ENCODE data around the gene CFAP91. TPM values are rescaled to one million over a fixed set of nuclear protein-coding genes. Genes with fewer than 3 reads are reported as not detected.
A peak's percentile ranks its signal among the peaks of the same experiment; 100 is the strongest.

Gene CFAP91
- total RNA-seq, 2 donors from 2014 or later, result 0.57 to 0.61 TPM

- Histone ChIP-seq H3K36me3 (no peaks in the 10 kb centered on the region), H3K4me3 (peak within 1 kb of the TSS; percentile 8), H3K4me1 (no peaks in the 10 kb centered on the region), H3K27ac (peak within 1 kb of the TSS; percentile 28), H3K9ac (ENCODE audit: low read depth in 2 of 2, low read length in 2 of 2) (no peak within 1 kb of the TSS), H3K27me3 (no peaks in the 10 kb centered on the region), H3K9me3 (no peaks in the 10 kb centered on the region)
- no peak for DNase-seq
- TF ChIP-seq CTCF (IDR thresholded peaks at IDR 0.05), result no peak
- intact Hi-C loops (cut with DNase I), result no loop called here
These were observed 42.1 kb upstream of the CFAP91 start, which contains the start of gene POPDC2 for GRCh38 chr3:119660474-119661440. POPDC2 (minus strand) TSS chr3:119660589; CDS start chr3:119660423, 166 bp downstream.

GRCh38 chr3:119662604-119663373 is 40.0 kb upstream of the CFAP91 start:
- Histone ChIP-seq H3K4me1 (no peaks in the 10 kb centered on the region), H3K9me3 (no peaks in the 10 kb centered on the region), H3K27me3 (no peaks in the 10 kb centered on the region), H3K9ac (ENCODE audit: low read depth in 2 of 2, low read length in 2 of 2) (no peak overlapping the region), H3K36me3 (no peaks in the 10 kb centered on the region), H3K4me3 (no peak overlapping the region), H3K27ac (no peak overlapping the region)
- intact Hi-C loops (cut with DNase I), result no loop called here
- no peak for TF ChIP-seq CTCF (IDR thresholded peaks at IDR 0.05)
- no peak for DNase-seq

GRCh38 chr3:119663885-119664284 is 38.9 kb upstream of the CFAP91 start:
- Histone ChIP-seq H3K27ac (no peak overlapping the region), H3K4me1 (no peaks in the 10 kb centered on the region), H3K27me3 (no peaks in the 10 kb centered on the region), H3K4me3 (no peak overlapping the region), H3K36me3 (peaks cover 2% of the 10 kb centered on the region), H3K9ac (ENCODE audit: low read depth in 2 of 2, low read length in 2 of 2) (no peak overlapping the region), H3K9me3 (no peaks in the 10 kb centered on the region)
- DNase-seq, result no peak
- no peak for TF ChIP-seq CTCF (IDR thresholded peaks at IDR 0.05)
- intact Hi-C loops (cut with DNase I), result no loop called here

GRCh38 chr3:119664370-119664769 is 38.5 kb upstream of the CFAP91 start:
- intact Hi-C loops (cut with DNase I), result no loop called here
- no peak for DNase-seq
- H3K9ac ChIP-seq (ENCODE audit: low read depth in 2 of 2, low read length in 2 of 2), result peak overlapping the region in 1 of 2 donors; percentile 24
- no peaks in the 10 kb centered on the region for H3K9me3 ChIP-seq
- no peak overlapping the region for H3K27ac ChIP-seq
- TF ChIP-seq CTCF (IDR thresholded peaks at IDR 0.05), result no peak
- H3K4me3 ChIP-seq, result no peak overlapping the region
- H3K4me1 ChIP-seq, result no peaks in the 10 kb centered on the region
- no peaks in the 10 kb centered on the region for H3K27me3 ChIP-seq
- H3K36me3 ChIP-seq, result peaks cover 4% of the 10 kb centered on the region

- TF ChIP-seq CTCF (IDR thresholded peaks at IDR 0.05), result no peak
- Histone ChIP-seq H3K4me1 (no peaks in the 10 kb centered on the region), H3K36me3 (peaks cover 4% of the 10 kb centered on the region), H3K9ac (ENCODE audit: low read depth in 2 of 2, low read length in 2 of 2) (no peak overlapping the region), H3K27me3 (no peaks in the 10 kb centered on the region), H3K4me3 (no peak overlapping the region), H3K9me3 (no peaks in the 10 kb centered on the region), H3K27ac (no peak overlapping the region)
- intact Hi-C loops (cut with DNase I), result no loop called here
- DNase-seq, result no peak
These were observed 37.9 kb upstream of the CFAP91 start for GRCh38 chr3:119664850-119665379.
